Glutamatergic neuron (in vitro differentiated cells): ENCODE measurements around the gene CCDC54. TPM values are rescaled to one million over a fixed set of nuclear protein-coding genes. Genes with fewer than 3 reads are reported as not detected.

Experiments
- DNase-seq: peaks from one replicate; pipeline ENCODE4 v3.0.0; 2022
- H3K27ac Mint-ChIP-seq: one replicate; pipeline ENCODE4 v1.8.0; 2020; ENCODE audit warnings: mild to moderate bottlenecking, mixed read lengths, inconsistent platforms; ENCODE audit not compliant: unreplicated experiment
- H3K27me3 Mint-ChIP-seq: one replicate; pipeline ENCODE4 v1.8.0; 2020; ENCODE audit warnings: mild to moderate bottlenecking, moderate library complexity, mixed read lengths, inconsistent platforms; ENCODE audit not compliant: unreplicated experiment
- H3K36me3 Mint-ChIP-seq: one replicate; pipeline ENCODE4 v1.8.0; 2020; ENCODE audit warnings: mild to moderate bottlenecking, mixed read lengths, inconsistent platforms; ENCODE audit not compliant: unreplicated experiment
- H3K4me1 Mint-ChIP-seq: one replicate; pipeline ENCODE4 v1.8.0; 2020; ENCODE audit warnings: mild to moderate bottlenecking, low read depth, mixed read lengths, inconsistent platforms; ENCODE audit not compliant: unreplicated experiment
- H3K4me3 Mint-ChIP-seq: one replicate; pipeline ENCODE4 v1.8.0; 2020; ENCODE audit warnings: mild to moderate bottlenecking, mixed read lengths, inconsistent platforms; ENCODE audit not compliant: unreplicated experiment
- H3K9me3 Mint-ChIP-seq: one replicate; pipeline ENCODE4 v1.8.0; 2020; ENCODE audit warnings: mild to moderate bottlenecking, moderate library complexity, mixed read lengths, inconsistent platforms; ENCODE audit not compliant: unreplicated experiment
- CTCF ChIP-seq: fragments of 200-600 bp; sonication (generic); IDR thresholded peaks from one replicate; pipeline ENCODE4 v1.5.0; 2021; ENCODE audit not compliant: partially characterized antibody, unreplicated experiment
- total RNA-seq: library from RNA; stranded (reverse); fragmentation: NEBNext Ultra II Directional; extraction: Animal tissue kit (Norgen Biotek cat#: 25700); gene quantifications from one replicate; pipeline ENCODE4 v1.2.1, GENCODE V29; 2021; ENCODE audit not compliant: unreplicated experiment

Gene CCDC54
- total RNA-seq, 1 donor from 2014 or later = not detected

GRCh38 chr3:107408513-107408912 lies 31.3 kb downstream of the CCDC54 start:
- no peak overlapping the region for H3K27ac Mint-ChIP-seq

GRCh38 chr3:107409365-107409764 lies 32.1 kb downstream of the CCDC54 start:
- no peak for DNase-seq
- H3K36me3 Mint-ChIP-seq = peaks cover 16% of the 10 kb centered on the region
- H3K4me1 Mint-ChIP-seq = no peaks in the 10 kb centered on the region
- TF ChIP-seq CTCF = no peak
- H3K9me3 Mint-ChIP-seq = peaks cover 3% of the 10 kb centered on the region
- H3K27me3 Mint-ChIP-seq = no peaks in the 10 kb centered on the region
- no peak overlapping the region for H3K27ac Mint-ChIP-seq
- no peak overlapping the region for H3K4me3 Mint-ChIP-seq

More at GRCh38 chr3:107408513-107408912, 31.3 kb downstream of the CCDC54 start:
- H3K9me3 Mint-ChIP-seq = peaks cover 3% of the 10 kb centered on the region
- no peak for TF ChIP-seq CTCF
- no peak for DNase-seq
- no peaks in the 10 kb centered on the region for H3K4me1 Mint-ChIP-seq
- H3K36me3 Mint-ChIP-seq = peaks cover 16% of the 10 kb centered on the region
- H3K27me3 Mint-ChIP-seq = no peaks in the 10 kb centered on the region
- no peak overlapping the region for H3K4me3 Mint-ChIP-seq

- no peak for DNase-seq
- Mint-ChIP-seq H3K4me1 (no peaks in the 10 kb centered on the region), H3K36me3 (peaks cover 16% of the 10 kb centered on the region), H3K9me3 (peaks cover 3% of the 10 kb centered on the region), H3K4me3 (no peak overlapping the region), H3K27ac (no peak overlapping the region), H3K27me3 (no peaks in the 10 kb centered on the region)
- TF ChIP-seq CTCF = no peak
These were observed 33.4 kb downstream of the CCDC54 start for GRCh38 chr3:107410606-107411005.

GRCh38 chr3:107411056-107411455 lies 33.8 kb downstream of the CCDC54 start:
- H3K27me3 Mint-ChIP-seq = no peaks in the 10 kb centered on the region
- no peak for TF ChIP-seq CTCF
- H3K4me1 Mint-ChIP-seq = no peaks in the 10 kb centered on the region
- no peak for DNase-seq
- H3K4me3 Mint-ChIP-seq = no peak overlapping the region
- H3K27ac Mint-ChIP-seq = no peak overlapping the region
- peaks cover 3% of the 10 kb centered on the region for H3K9me3 Mint-ChIP-seq
- H3K36me3 Mint-ChIP-seq = peaks cover 16% of the 10 kb centered on the region

- TF ChIP-seq CTCF = no peak
- DNase-seq = no peak
- H3K27ac Mint-ChIP-seq = no peak overlapping the region
- no peaks in the 10 kb centered on the region for H3K27me3 Mint-ChIP-seq
- H3K36me3 Mint-ChIP-seq = peaks cover 16% of the 10 kb centered on the region
- no peak overlapping the region for H3K4me3 Mint-ChIP-seq
- no peaks in the 10 kb centered on the region for H3K4me1 Mint-ChIP-seq
- H3K9me3 Mint-ChIP-seq = peaks cover 3% of the 10 kb centered on the region
These were observed 34.5 kb downstream of the CCDC54 start for GRCh38 chr3:107411779-107412178.
